K562 (cell line): Measurements from ENCODE around the gene SLC22A23. TPM values are rescaled to one million over a fixed set of nuclear protein-coding genes. Genes with fewer than 3 reads are reported as not detected.

Source experiments
- ATAC-seq: fragments of 200-7000 bp; cut with Tn5 transposase; 3 replicates; pipeline ENCODE4 v1.9.1; 2020; ENCODE audit warnings: moderate library complexity
- BruUV-seq: library from RNA; stranded (reverse); fragments of 400-500 nt; replicated peaks from 2 replicates; lab custom pipeline; 2021; lab: Mats Ljungman, UMichigan
- CTCF ChIA-PET: fragments of 300-600 bp; formaldehyde crosslinking; extraction: SDS; loops from one replicate; lab custom pipeline; 2021; ENCODE audit warnings: low intra/inter-chr PET ratio; lab: Yijun Ruan, JAX
- POLR2A ChIA-PET: fragments of 300-600, 350-650 bp; sonication (Branson Sonifier 250); formaldehyde crosslinking; extraction: SDS; loops from one replicate; lab custom pipeline; 2021; ENCODE audit warnings: antibody characterized with exemption, inconsistent platforms; lab: Yijun Ruan, JAX
- DNase-seq, 4 experiments: peaks; one replicate each; pipeline versions ENCODE4 v3.0.0 to v3.0.0-alpha.2; 2011 to 2018; ENCODE audit warnings: low spot score in 3 of 4, mixed read lengths in 3 of 4; ENCODE audit errors: extremely low read depth in 1 of 4
- FAIRE-seq: peaks from 2 replicates; lab custom pipeline; 2011; peaks lifted over from hg19 to GRCh38; lab: Jason Lieb, UNC
- H2AFZ ChIP-seq: 2 replicates; pipeline ENCODE4 v1.6.0; 2011; ENCODE audit warnings: low read depth, low read length, control low read depth, inconsistent platforms
- H3K27ac ChIP-seq: fragments of 200-600 bp; 3 replicates; pipeline ENCODE4 v1.8.0; 2011; ENCODE audit warnings: low read depth, mild to moderate bottlenecking, control low read depth, inconsistent platforms, low read length, moderate library complexity, mixed read lengths; ENCODE audit errors: extremely low read depth
- H3K27me3 ChIP-seq, 2 experiments: fragments of 300-600 bp in 1 of 2; 2 replicates in 1 of 2; 3 replicates in 1 of 2; pipeline versions ENCODE4 v1.6.0 to v1.8.0; 2011; ENCODE audit warnings: inconsistent platforms in 2 of 2, low read length in 2 of 2, mild to moderate bottlenecking in 1 of 2, mixed read lengths in 1 of 2, moderate library complexity in 1 of 2; ENCODE audit not compliant: control insufficient read depth in 2 of 2, insufficient read depth in 2 of 2
- H3K36me3 ChIP-seq: fragments of 300-600 bp; 3 replicates; pipeline ENCODE4 v1.8.0; 2011; ENCODE audit warnings: mild to moderate bottlenecking, low read length, inconsistent platforms; ENCODE audit not compliant: control insufficient read depth, insufficient read depth
- H3K4me1 ChIP-seq, 2 experiments: fragments of 200-600 bp in 1 of 2; replicated peaks in 1 of 2; 2 replicates in 1 of 2; 3 replicates in 1 of 2; pipeline versions ENCODE4 v1.5.1 to v1.8.0; 2011; ENCODE audit warnings: inconsistent platforms in 2 of 2, low read length in 2 of 2, mild to moderate bottlenecking in 1 of 2, mixed read lengths in 1 of 2, moderate library complexity in 1 of 2; ENCODE audit not compliant: control insufficient read depth in 2 of 2, insufficient read depth in 2 of 2
- H3K4me2 ChIP-seq: 2 replicates; pipeline ENCODE4 v1.6.1; 2011; ENCODE audit warnings: low read length, control low read depth, inconsistent platforms, mixed read lengths; ENCODE audit not compliant: insufficient read depth
- H3K4me3 ChIP-seq: fragments of 200-600 bp; sonication (generic), shearing (Covaris generic); 2 replicates; pipeline ENCODE4 v1.5.1; 2016; ENCODE audit warnings: control low read depth, inconsistent platforms
- H3K79me2 ChIP-seq: fragments of 200-600 bp; 3 replicates; pipeline ENCODE4 v1.8.0; 2011; ENCODE audit warnings: low read length, inconsistent platforms; ENCODE audit not compliant: control insufficient read depth, insufficient read depth
- H3K9ac ChIP-seq, 2 experiments: 2 replicates each; pipeline versions ENCODE4 v1.6.0 to v1.6.1; 2011; ENCODE audit warnings: low read depth in 2 of 2, low read length in 2 of 2, control low read depth in 1 of 2, inconsistent platforms in 1 of 2, mild to moderate bottlenecking in 1 of 2, mixed read lengths in 1 of 2; ENCODE audit not compliant: insufficient read depth in 1 of 2
- H3K9me1 ChIP-seq: one replicate; pipeline ENCODE4 v1.6.0; 2011; ENCODE audit warnings: inconsistent platforms, mild to moderate bottlenecking, low read length, moderate library complexity; ENCODE audit not compliant: control insufficient read depth, insufficient read depth
- H3K9me3 ChIP-seq: replicated peaks from 2 replicates; pipeline ENCODE4 v1.5.1; 2011; ENCODE audit warnings: low read depth, low read length, inconsistent platforms; ENCODE audit not compliant: control insufficient read depth, insufficient read depth
- H4K20me1 ChIP-seq: replicated peaks from 2 replicates; pipeline ENCODE4 v1.6.1; 2011; ENCODE audit warnings: low read length, inconsistent platforms, mixed read lengths; ENCODE audit not compliant: control insufficient read depth, insufficient read depth
- ATF3 ChIP-seq, 2 experiments: fragments of 450-650 bp in 1 of 2; sonication (generic) in 1 of 2; formaldehyde crosslinking in 1 of 2; IDR thresholded peaks in 1 of 2; conservative IDR thresholded peaks in 1 of 2; 2 replicates each; pipeline versions ENCODE4 v1.6.1 to v1.8.1; 2016 to 2023; ENCODE audit warnings: mild to moderate bottlenecking in 2 of 2, moderate library complexity in 2 of 2, inconsistent platforms in 1 of 2, missing genetic modification reagents in 1 of 2
- CBFA2T2 ChIP-seq: fragments of 450-650 bp; conservative IDR thresholded peaks from 2 replicates; pipeline ENCODE4 v1.6.1; 2017; ENCODE audit warnings: mild to moderate bottlenecking
- DMBX1 ChIP-seq: fragments of 250-450 bp; sonication (Bioruptor Pico); IDR thresholded peaks from 2 replicates; pipeline ENCODE4 v1.8.0; 2022; ENCODE audit warnings: inconsistent platforms, mild to moderate bottlenecking, moderate library complexity, borderline replicate concordance
- EP300 ChIP-seq: IDR thresholded peaks from 2 replicates; pipeline ENCODE4 v1.6.1; 2012; ENCODE audit warnings: low read length, improper control_type of control experiment
- ETV1 ChIP-seq: fragments of 450-650 bp; conservative IDR thresholded peaks from 2 replicates; pipeline ENCODE4 v1.6.1; 2016; ENCODE audit warnings: missing genetic modification characterization, control low read depth, low read depth, missing compliant biosample characterization
- PRPF4 ChIP-seq: fragments of 200-400 bp; formaldehyde crosslinking; IDR thresholded peaks from one replicate; pipeline ENCODE4 v1.6.1; 2017; ENCODE audit warnings: low read length, low read depth, mild to moderate bottlenecking; ENCODE audit not compliant: insufficient read depth, poor library complexity, severe bottlenecking
- RBM15 ChIP-seq: fragments of 200-400 bp; formaldehyde crosslinking; IDR thresholded peaks from 2 replicates; pipeline ENCODE4 v1.6.1; 2018; ENCODE audit warnings: mild to moderate bottlenecking, low read length, moderate library complexity; ENCODE audit not compliant: insufficient read depth
- USF2 ChIP-seq: sonication (generic); formaldehyde crosslinking; IDR thresholded peaks from 2 replicates; pipeline ENCODE4 v1.5.0; 2020; ENCODE audit warnings: missing genetic modification reagents
- ZC3H8 ChIP-seq: fragments of 450-650 bp; IDR thresholded peaks from 2 replicates; pipeline ENCODE4 v1.6.1; 2017
- ZNF253 ChIP-seq: fragments of 250-450 bp; sonication (Bioruptor Pico); conservative IDR thresholded peaks from 2 replicates; pipeline ENCODE4 v1.6.1; 2021; ENCODE audit warnings: mild to moderate bottlenecking
- WGBS: fragments of 100-300 bp; shearing (Covaris generic); methylation state at CpG from one replicate; pipeline ENCODE4 v1.1.6; 2016; ENCODE audit warnings: low coverage, mixed read lengths; ENCODE audit not compliant: insufficient coverage; ENCODE audit errors: missing lambda C conversion rate; 5-methylcytosine and 5-hydroxymethylcytosine counted together
- in situ Hi-C: fragments of 300-500 bp; cut with MboI; formaldehyde crosslinking; loops from 4 replicates; pipeline ENCODE4 v1.15.0; 2018; ENCODE audit warnings: inconsistent platforms, mixed read lengths
- intact Hi-C: fragments of 100-400 bp; cut with micrococcal nuclease; formaldehyde crosslinking; loops from 2 replicates; pipeline ENCODE4 v1.14.2; 2022
- polyA plus RNA-seq, 8 experiments: library from polyadenylated mRNA; depleted of rRNA in 4 of 8; stranded (reverse) in 5 of 8; unstranded in 3 of 8; fragments of >200 nt; fragmentation: Nextera tagmentation in 2 of 8; fragmentation: Illumina TruSeq in 1 of 8; extraction: Ambion mirVana in 2 of 8; extraction: Trizol in 1 of 8; gene quantifications; 2 replicates each; pipeline versions ENCODE4 v1.2.1 to v1.2.3, GENCODE V29; 2011 to 2014; ENCODE audit warnings: inconsistent platforms in 1 of 8, missing spikeins in 1 of 8
- total RNA-seq, 7 experiments: library from RNA; depleted of rRNA in 6 of 7; stranded (reverse); fragments of >200 nt in 6 of 7; fragmentation: Illumina TruSeq in 2 of 7; extraction: Trizol in 2 of 7; gene quantifications; 2 replicates each; pipeline versions ENCODE4 v1.2.1 to v1.2.3, GENCODE V29; 2011 to 2021; ENCODE audit warnings: low replicate concordance in 1 of 7

SLC22A23 gene
- total and polyA plus RNA-seq, 9 of the 15 experiments (the other 6 are each of a cell fraction or from before 2014, with no cell fraction given), result 0.30 to 8.7 (median 2.5) TPM

GRCh38 chr6:3390698-3391097, 66.2 kb downstream of the SLC22A23 start (continued):
- TF ChIP-seq DMBX1 (no peak), ATF3 (IDR thresholded peaks at IDR 0.05) (no peak), ATF3 (CRISPR knock-in tag; conservative IDR thresholded peaks at IDR 0.05) (no peak), EP300 (peak; percentile 64; the same call in 1 of the 2 replicates), CBFA2T2 (no peak), USF2 (CRISPR knock-in tag) (no peak)

- Histone ChIP-seq H3K9ac (peak overlapping the region in 1 of 2 experiments; percentile 39; a peak in 1 of 4 replicates), H3K36me3 (no peaks in the 10 kb centered on the region; the same call in 2 of the 3 replicates), H3K4me1 (peaks cover 46 to 49% of the 10 kb centered on the region in 2 experiments), H4K20me1 (no peaks in the 10 kb centered on the region), H3K9me3 (no peaks in the 10 kb centered on the region), H3K27me3 (no peaks in the 10 kb centered on the region), H3K4me2 (no peak overlapping the region), H3K4me3 (no peak overlapping the region), H3K9me1 (peaks cover 3% of the 10 kb centered on the region), H2AFZ (no peak overlapping the region), H3K79me2 (no peaks in the 10 kb centered on the region), H3K27ac (no peak overlapping the region)
- no peak for FAIRE-seq
- CTCF ChIA-PET, result no interaction called here
- POLR2A ChIA-PET, result interaction anchor here (1.3 to 4.7 kb wide), 3 partner anchors 10 to 14 kb away, joined by 4 to 17 read pairs (median 10); no protein-coding TSS in a partner anchor
- no peak for ATAC-seq
- intact Hi-C loops (no loop called here), in situ Hi-C loops (no loop called here)
- WGBS, result 90% methylated on average over 14 of the region's 15 CpGs
- DNase-seq, result no peak
- TF ChIP-seq ETV1 (tag) (no peak), RBM15 (no peak), PRPF4 (no peak), ZC3H8 (no peak), ATF3 (IDR thresholded peaks at IDR 0.05) (peak; percentile 79), ATF3 (CRISPR knock-in tag; conservative IDR thresholded peaks at IDR 0.05) (no peak), ZNF253 (CRISPR knock-in tag) (no peak)
- no TSS peak for BruUV-seq
Observed at GRCh38 chr6:3389390-3390167, 67.3 kb downstream of the SLC22A23 start.
